ENCODE data around the gene BPGM. TPM values are rescaled to one million over a fixed set of nuclear protein-coding genes. Genes with fewer than 3 reads are reported as not detected.
A peak's percentile ranks its signal among the peaks of the same experiment; 100 is the strongest.

Gene BPGM
- total and polyA plus RNA-seq, 2 experiments from 2014 or later, result 16.9 TPM

DNA sequence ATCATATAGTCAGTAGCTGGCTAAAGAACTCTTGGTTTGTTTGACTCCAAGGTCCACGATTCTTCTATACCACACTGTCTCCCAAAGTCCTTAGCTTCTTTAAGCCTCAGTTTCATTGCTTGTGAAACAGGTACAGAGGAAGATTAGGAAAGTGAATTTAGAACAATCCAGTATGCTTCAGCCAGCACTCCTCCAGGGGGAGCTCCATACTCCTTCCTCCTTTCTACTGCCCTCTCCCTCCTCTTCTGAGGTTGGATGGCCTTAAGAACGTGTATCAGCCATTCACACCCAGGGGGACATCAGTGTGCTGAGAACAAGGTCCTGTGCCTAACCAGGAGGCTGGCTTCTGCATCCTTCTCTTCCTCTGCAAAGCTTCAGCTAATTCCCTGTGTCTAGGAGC, 78.0 kb downstream of the BPGM start:
- Mint-ChIP-seq H3K9me3 (no peaks in the 10 kb centered on the region), H3K36me3 (ENCODE audit: low read depth) (no peaks in the 10 kb centered on the region), H3K4me1 (no peaks in the 10 kb centered on the region), H3K4me3 (no peak overlapping the region), H3K27ac (no peak overlapping the region), H3K27me3 (ENCODE audit: insufficient read depth, low read depth, poor library complexity) (peaks cover 1% of the 10 kb centered on the region)
- Histone ChIP-seq H3K27ac (ENCODE audit: low read depth) (no peak overlapping the region), H3K4me3 (no peak overlapping the region), H3K27me3 (ENCODE audit: insufficient read depth) (no peaks in the 10 kb centered on the region), H3K79me2 (replicated peaks; ENCODE audit: insufficient read depth) (no peaks in the 10 kb centered on the region), H2AFZ (peak overlapping the region; percentile 1; the same call in 1 of the 2 replicates), H3K9me2 (ENCODE audit: insufficient read depth) (no peaks in the 10 kb centered on the region), H3K36me3 (ENCODE audit: insufficient read depth) (no peaks in the 10 kb centered on the region), H4K20me1 (replicated peaks; ENCODE audit: insufficient read depth) (no peaks in the 10 kb centered on the region), H3F3A (replicated peaks; ENCODE audit: low read depth) (no peaks in the 10 kb centered on the region), H3K4me1 (ENCODE audit: insufficient read depth) (no peaks in the 10 kb centered on the region), H3K4me2 (no peak overlapping the region)
- TF ChIP-seq, protein P1, sequence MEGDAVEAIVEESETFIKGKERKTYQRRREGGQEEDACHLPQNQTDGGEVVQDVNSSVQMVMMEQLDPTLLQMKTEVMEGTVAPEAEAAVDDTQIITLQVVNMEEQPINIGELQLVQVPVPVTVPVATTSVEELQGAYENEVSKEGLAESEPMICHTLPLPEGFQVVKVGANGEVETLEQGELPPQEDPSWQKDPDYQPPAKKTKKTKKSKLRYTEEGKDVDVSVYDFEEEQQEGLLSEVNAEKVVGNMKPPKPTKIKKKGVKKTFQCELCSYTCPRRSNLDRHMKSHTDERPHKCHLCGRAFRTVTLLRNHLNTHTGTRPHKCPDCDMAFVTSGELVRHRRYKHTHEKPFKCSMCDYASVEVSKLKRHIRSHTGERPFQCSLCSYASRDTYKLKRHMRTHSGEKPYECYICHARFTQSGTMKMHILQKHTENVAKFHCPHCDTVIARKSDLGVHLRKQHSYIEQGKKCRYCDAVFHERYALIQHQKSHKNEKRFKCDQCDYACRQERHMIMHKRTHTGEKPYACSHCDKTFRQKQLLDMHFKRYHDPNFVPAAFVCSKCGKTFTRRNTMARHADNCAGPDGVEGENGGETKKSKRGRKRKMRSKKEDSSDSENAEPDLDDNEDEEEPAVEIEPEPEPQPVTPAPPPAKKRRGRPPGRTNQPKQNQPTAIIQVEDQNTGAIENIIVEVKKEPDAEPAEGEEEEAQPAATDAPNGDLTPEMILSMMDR (conservative IDR thresholded peaks at IDR 0.05; ENCODE audit: low read depth in 2 of 2), result peak; percentile 88 to 90
- TF ChIP-seq, protein P2, sequence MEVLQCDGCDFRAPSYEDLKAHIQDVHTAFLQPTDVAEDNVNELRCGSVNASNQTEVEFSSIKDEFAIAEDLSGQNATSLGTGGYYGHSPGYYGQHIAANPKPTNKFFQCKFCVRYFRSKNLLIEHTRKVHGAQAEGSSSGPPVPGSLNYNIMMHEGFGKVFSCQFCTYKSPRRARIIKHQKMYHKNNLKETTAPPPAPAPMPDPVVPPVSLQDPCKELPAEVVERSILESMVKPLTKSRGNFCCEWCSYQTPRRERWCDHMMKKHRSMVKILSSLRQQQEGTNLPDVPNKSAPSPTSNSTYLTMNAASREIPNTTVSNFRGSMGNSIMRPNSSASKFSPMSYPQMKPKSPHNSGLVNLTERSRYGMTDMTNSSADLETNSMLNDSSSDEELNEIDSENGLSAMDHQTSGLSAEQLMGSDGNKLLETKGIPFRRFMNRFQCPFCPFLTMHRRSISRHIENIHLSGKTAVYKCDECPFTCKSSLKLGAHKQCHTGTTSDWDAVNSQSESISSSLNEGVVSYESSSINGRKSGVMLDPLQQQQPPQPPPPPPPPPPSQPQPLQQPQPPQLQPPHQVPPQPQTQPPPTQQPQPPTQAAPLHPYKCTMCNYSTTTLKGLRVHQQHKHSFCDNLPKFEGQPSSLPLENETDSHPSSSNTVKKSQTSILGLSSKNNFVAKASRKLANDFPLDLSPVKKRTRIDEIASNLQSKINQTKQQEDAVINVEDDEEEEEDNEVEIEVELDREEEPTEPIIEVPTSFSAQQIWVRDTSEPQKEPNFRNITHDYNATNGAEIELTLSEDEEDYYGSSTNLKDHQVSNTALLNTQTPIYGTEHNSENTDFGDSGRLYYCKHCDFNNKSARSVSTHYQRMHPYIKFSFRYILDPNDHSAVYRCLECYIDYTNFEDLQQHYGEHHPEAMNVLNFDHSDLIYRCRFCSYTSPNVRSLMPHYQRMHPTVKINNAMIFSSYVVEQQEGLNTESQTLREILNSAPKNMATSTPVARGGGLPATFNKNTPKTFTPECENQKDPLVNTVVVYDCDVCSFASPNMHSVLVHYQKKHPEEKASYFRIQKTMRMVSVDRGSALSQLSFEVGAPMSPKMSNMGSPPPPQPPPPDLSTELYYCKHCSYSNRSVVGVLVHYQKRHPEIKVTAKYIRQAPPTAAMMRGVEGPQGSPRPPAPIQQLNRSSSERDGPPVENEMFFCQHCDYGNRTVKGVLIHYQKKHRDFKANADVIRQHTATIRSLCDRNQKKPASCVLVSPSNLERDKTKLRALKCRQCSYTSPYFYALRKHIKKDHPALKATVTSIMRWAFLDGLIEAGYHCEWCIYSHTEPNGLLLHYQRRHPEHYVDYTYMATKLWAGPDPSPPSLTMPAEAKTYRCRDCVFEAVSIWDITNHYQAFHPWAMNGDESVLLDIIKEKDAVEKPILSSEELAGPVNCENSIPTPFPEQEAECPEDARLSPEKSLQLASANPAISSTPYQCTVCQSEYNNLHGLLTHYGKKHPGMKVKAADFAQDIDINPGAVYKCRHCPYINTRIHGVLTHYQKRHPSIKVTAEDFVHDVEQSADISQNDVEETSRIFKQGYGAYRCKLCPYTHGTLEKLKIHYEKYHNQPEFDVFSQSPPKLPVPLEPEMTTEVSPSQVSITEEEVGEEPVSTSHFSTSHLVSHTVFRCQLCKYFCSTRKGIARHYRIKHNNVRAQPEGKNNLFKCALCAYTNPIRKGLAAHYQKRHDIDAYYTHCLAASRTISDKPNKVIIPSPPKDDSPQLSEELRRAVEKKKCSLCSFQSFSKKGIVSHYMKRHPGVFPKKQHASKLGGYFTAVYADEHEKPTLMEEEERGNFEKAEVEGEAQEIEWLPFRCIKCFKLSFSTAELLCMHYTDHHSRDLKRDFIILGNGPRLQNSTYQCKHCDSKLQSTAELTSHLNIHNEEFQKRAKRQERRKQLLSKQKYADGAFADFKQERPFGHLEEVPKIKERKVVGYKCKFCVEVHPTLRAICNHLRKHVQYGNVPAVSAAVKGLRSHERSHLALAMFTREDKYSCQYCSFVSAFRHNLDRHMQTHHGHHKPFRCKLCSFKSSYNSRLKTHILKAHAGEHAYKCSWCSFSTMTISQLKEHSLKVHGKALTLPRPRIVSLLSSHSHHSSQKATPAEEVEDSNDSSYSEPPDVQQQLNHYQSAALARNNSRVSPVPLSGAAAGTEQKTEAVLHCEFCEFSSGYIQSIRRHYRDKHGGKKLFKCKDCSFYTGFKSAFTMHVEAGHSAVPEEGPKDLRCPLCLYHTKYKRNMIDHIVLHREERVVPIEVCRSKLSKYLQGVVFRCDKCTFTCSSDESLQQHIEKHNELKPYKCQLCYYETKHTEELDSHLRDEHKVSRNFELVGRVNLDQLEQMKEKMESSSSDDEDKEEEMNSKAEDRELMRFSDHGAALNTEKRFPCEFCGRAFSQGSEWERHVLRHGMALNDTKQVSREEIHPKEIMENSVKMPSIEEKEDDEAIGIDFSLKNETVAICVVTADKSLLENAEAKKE (CRISPR knock-in tag; IDR thresholded peaks at IDR 0.05), result peak; percentile 57; the same call in 1 of the 2 replicates
- no peak for TF ChIP-seq REST (IDR thresholded peaks at IDR 0.05; ENCODE audit: unreplicated experiment)
- ATAC-seq, result peak; percentile 97
- peak; percentile 79 for DNase-seq (ENCODE audit: low spot score)
